ACC112 (cell line): ENCODE measurements around the gene ATAD2B.
"Not testable (repeated sequence)": the region's sequence is repeated elsewhere in the genome, so short reads cannot be mapped to it uniquely, and the experiment has no call there.

Source experiments
- H2AFZ ChIP-seq: fragments of 200-600 bp; sonication (generic); one replicate; pipeline ENCODE4 v1.6.0; 2017; ENCODE audit warnings: antibody characterized with exemption, low read length; ENCODE audit not compliant: unreplicated experiment
- H3K27ac ChIP-seq: fragments of 200-600 bp; sonication (generic); 2 replicates; pipeline ENCODE4 v1.5.1; 2014; ENCODE audit warnings: low read depth, mild to moderate bottlenecking, antibody characterized with exemption, low read length, moderate library complexity
- H3K27me3 ChIP-seq: fragments of 200-600 bp; sonication (generic); 2 replicates; pipeline ENCODE4 v1.6.1; 2014; ENCODE audit warnings: mild to moderate bottlenecking, antibody characterized with exemption, low read length, moderate library complexity, mixed read lengths; ENCODE audit not compliant: insufficient read depth
- H3K36me3 ChIP-seq: fragments of 200-600 bp; sonication (generic); 2 replicates; pipeline ENCODE4 v1.6.1; 2016; ENCODE audit warnings: mild to moderate bottlenecking, antibody characterized with exemption, low read length, moderate library complexity, mixed read lengths; ENCODE audit not compliant: insufficient read depth
- H3K4me1 ChIP-seq: fragments of 200-600 bp; sonication (generic); one replicate; pipeline ENCODE4 v1.6.1; 2016; ENCODE audit warnings: low read length, mixed read lengths; ENCODE audit not compliant: insufficient read depth, unreplicated experiment, control insufficient read depth
- H3K4me3 ChIP-seq: fragments of 200-600 bp; sonication (generic); 2 replicates; pipeline ENCODE4 v1.5.1; 2014; ENCODE audit warnings: mild to moderate bottlenecking, low read depth, low read length
- H3K79me2 ChIP-seq: fragments of 200-600 bp; sonication (generic); one replicate; pipeline ENCODE4 v1.6.0; 2016; ENCODE audit warnings: low read length; ENCODE audit not compliant: control insufficient read depth, unreplicated experiment, insufficient read depth

ATAD2B gene

DNA sequence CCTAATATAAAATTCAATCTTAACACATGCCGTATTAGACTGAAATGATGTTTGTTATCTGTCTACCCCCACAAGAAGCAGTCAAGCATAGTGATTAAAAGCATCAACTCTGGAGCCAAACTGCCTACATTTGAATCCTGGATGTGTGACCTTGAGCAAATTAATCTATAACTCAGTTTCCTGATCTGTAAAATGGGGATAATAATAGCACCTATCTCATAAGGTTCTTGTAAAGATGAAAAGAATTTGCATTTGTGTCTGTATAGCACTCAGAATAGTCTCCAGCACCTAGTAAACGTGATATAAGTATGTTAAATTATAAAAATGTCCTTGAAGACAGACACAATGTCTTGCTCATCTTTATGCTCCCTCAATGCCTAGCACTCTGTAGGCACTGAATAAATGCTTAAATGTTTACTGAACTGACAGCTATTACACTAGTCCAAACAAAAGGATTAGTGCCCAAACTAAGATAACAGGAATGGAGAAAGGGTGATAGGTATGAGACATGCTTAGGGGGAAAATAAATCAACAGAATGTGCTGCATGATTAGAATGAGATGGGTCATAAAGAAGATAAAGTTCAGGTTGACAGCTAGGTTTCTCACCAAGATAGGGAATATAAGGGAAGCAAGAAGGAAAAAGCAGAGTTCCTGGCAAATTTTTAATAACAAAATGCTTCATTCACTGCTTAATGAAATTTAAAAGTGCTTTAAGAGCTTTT, 180.6 kb downstream of the ATAD2B start:
- no peak overlapping the region for H3K27ac ChIP-seq
- no peak overlapping the region for H2AFZ ChIP-seq
- peaks cover 4% of the 10 kb centered on the region for H3K4me1 ChIP-seq
- no peak overlapping the region for H3K4me3 ChIP-seq
- H3K27me3 ChIP-seq, result no peaks in the 10 kb centered on the region
- H3K36me3 ChIP-seq, result no peaks in the 10 kb centered on the region
- H3K79me2 ChIP-seq, result no peaks in the 10 kb centered on the region

DNA sequence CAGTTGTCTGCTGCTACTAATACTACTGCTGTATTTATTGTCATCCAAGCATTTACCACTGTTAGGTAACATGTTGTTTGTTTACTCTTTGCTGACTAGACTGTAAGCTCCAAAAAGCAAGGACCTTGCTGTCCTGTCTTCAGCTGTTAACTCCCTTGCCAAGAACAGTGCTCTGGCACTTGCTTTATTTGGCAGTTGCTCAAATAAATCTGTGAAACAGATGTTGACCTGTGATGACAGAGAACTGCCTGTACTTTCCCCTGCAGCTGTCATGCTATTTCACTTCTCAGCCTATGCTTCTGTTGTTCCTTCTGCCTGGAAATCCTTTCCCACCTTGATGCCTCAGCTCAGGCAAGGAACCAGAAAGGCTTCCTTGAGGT, 181.2 kb downstream of the ATAD2B start:
- H3K4me1 ChIP-seq, result peaks cover 4% of the 10 kb centered on the region
- H3K27me3 ChIP-seq, result no peaks in the 10 kb centered on the region
- H3K4me3 ChIP-seq, result no peak overlapping the region
- H3K79me2 ChIP-seq, result no peaks in the 10 kb centered on the region
- no peak overlapping the region for H3K27ac ChIP-seq
- H3K36me3 ChIP-seq, result no peaks in the 10 kb centered on the region
- no peak overlapping the region for H2AFZ ChIP-seq

DNA sequence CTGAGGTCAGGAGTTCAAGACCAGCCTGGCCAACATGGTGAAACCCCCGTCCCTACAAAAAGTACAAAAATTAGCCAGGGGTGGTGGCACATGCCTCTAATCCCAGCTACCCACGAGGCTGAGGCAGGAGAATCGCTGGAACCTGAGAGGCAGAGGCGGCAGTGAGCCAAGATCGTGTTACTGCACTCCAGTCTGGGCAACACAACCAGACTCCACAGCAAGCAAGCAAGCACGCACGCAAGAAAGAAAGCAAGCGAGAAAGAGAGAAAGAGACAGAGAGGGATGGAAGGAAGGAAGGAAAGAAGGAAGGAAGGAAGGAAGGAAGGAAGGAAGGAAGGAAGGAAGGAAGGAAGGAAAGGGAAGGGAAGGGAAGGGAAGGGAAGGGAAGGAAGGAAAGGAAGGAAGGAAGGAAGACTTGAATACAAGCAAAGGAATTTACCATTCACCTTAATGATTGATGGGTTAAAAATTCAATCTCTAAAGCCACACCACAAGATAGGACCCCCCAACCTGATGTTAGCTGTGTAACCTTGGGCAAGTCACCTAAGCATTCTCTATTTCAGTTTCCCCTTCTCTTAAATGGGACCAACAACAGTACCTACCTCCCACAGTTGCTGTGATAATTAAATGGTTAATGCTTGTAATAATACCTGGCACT, 181.7 kb downstream of the ATAD2B start:
- no peaks in the 10 kb centered on the region for H3K27me3 ChIP-seq
- peaks cover 4% of the 10 kb centered on the region for H3K4me1 ChIP-seq
- no peak overlapping the region for H2AFZ ChIP-seq
- no peaks in the 10 kb centered on the region for H3K36me3 ChIP-seq
- no peak overlapping the region for H3K4me3 ChIP-seq
- no peaks in the 10 kb centered on the region for H3K79me2 ChIP-seq
- H3K27ac ChIP-seq, result no peak overlapping the region

DNA sequence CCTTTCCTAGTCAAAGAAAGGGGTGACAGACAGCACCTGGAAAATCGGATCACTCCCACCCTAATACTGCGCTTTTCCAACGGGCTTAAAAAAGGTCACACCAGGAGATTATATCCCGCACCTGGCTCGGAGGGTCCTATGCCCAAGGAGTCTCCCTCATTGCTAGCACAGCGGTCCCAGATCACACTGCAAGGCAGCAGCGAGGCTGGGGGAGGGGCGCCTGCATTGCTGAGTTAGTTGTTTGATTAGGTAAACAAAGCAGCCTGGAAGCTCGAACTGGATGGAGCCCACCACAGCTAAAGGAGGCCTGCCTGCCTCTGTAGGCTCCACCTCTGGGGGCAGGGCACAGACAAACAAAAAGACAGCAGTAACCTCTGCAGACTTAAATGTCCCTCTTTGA, 190.1 kb downstream of the ATAD2B start:
- H3K36me3 ChIP-seq, H3K79me2 ChIP-seq, H3K27ac ChIP-seq, H3K27me3 ChIP-seq, H2AFZ ChIP-seq, H3K4me1 ChIP-seq, H3K4me3 ChIP-seq: not testable (repeated sequence)

DNA sequence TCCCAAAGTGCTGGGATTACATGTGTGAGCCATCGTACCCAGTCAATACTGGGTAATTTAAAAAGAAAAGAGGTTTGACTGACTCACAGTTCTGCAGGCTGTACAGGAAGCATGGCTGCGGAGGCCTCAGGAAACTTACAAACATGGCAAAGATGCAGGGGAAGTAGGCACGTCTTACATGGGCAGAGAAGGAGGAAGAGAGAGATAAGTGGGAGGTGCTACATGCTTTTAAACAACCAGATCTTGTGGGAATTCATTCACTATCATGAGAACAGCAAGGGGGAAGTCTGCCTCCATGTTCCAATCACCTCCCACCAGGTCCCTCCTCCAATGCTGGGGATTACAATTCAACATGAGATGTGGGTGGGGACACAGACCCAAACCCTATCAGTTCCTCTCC, 192.5 kb downstream of the ATAD2B start:
- no peak overlapping the region for H2AFZ ChIP-seq

DNA sequence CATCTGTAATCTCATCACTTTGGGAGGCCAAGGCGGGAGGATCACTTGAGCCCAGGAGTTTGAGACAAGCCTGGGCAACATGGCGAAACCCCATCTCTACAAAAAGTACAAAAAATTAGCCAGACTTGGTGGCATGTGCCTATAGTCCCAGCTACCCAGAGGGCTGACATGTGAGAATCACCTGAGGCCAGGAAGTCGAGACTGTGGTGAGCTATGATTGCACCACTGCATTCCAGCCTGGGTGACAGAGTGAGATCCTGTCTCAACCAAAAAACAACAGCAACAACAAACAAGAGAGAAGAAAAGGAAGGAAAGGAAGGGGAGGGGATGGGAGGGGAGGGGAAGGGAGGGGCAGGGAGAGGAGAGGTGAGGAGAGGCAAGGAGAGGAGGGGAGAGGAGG, 203.9 kb downstream of the ATAD2B start:
- not testable (repeated sequence) for H3K27ac ChIP-seq, H2AFZ ChIP-seq, H3K4me1 ChIP-seq, H3K79me2 ChIP-seq, H3K4me3 ChIP-seq, H3K27me3 ChIP-seq
- peaks cover 14% of the 10 kb centered on the region; the same call in 1 of the 2 replicates for H3K36me3 ChIP-seq

More for the DNA sequence above, 192.5 kb downstream of the ATAD2B start:
- no peaks in the 10 kb centered on the region for H3K27me3 ChIP-seq
- H3K79me2 ChIP-seq, result no peaks in the 10 kb centered on the region
- no peak overlapping the region for H3K27ac ChIP-seq
- no peak overlapping the region for H3K4me3 ChIP-seq
- no peaks in the 10 kb centered on the region for H3K36me3 ChIP-seq
- no peaks in the 10 kb centered on the region for H3K4me1 ChIP-seq

DNA sequence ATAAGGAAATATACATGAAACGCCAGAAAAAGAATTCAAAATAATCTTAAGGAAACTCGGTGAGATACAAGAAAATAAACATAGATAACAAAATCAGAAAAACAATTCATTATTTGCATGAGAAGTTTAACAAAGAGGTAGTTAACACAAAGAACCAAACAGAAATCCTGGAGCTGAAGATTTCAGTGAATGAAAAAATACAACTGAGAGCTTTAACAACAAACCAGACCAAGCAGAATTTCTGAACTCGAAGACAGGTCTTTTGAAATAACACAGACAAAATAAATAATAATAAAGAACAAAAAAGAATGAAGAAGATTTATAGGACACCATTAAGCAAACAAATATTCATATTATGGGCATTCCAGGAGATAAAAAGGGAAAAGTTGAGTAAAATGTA, 204.7 kb downstream of the ATAD2B start:
- no peak overlapping the region for H3K27ac ChIP-seq
- H3K4me3 ChIP-seq, result no peak overlapping the region
- H3K27me3 ChIP-seq, result no peaks in the 10 kb centered on the region
- no peak overlapping the region for H2AFZ ChIP-seq
- H3K36me3 ChIP-seq, result peaks cover 14% of the 10 kb centered on the region; the same call in 1 of the 2 replicates
- peaks cover 2% of the 10 kb centered on the region for H3K79me2 ChIP-seq
- H3K4me1 ChIP-seq, result no peaks in the 10 kb centered on the region

DNA sequence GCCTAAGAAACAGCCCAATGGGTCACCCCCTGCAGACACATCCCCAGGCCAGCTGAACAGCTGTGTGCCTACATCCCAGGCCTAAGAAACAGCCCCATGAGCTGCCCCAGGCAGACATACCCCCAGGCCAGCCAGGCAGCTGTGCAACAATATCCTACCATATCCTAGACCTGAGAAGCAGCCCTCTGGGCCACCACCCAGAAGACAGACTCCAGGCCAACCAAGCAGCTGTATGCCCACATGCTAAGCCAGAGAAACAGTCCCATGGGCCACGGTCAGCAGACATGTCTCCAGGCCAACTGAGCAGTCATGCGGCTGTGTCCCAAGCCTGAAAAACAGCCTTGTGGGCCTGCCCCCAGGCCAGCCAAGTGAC, 205.5 kb downstream of the ATAD2B start:
- H3K36me3 ChIP-seq, result peaks cover 14% of the 10 kb centered on the region; the same call in 1 of the 2 replicates
- H3K79me2 ChIP-seq, result peaks cover 2% of the 10 kb centered on the region
- H3K4me3 ChIP-seq, result no peak overlapping the region
- H3K27ac ChIP-seq, result no peak overlapping the region
- no peaks in the 10 kb centered on the region for H3K4me1 ChIP-seq
- H3K27me3 ChIP-seq, result no peaks in the 10 kb centered on the region
- no peak overlapping the region for H2AFZ ChIP-seq

DNA sequence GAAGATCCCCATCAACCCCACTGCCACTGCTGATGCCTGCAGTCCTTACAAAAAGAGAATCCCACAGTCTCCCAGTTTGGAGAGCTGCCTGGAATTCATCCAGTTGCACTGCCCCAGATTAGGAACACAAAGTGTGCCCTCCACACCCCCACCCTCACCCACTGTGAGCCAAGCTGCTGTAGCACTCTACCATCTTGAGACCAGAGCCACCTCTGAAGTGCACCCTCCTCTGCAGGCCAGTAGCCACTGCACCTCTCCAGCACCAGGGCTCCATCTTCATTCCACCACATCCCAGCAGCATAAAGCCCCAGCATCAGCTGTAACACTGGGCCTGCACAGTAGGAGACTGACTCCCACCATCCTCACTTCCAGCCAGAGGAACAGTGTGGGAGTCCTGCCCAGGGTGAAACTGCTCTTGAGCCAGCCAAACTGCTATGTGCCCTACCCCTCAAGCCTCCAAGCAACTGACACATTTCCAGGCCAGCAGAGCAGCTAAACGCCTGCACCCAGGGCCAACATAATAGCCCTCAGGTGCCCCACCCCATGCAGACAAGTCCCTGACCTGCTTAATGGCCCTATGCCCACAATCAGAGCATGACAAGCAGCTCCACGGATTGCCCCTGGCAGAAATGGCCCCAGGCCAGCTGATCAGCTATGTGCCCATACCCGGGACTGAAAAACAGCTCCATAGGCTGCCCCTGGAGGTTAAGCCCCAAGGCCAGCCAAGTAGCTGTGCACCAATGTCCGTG, 206.0 kb downstream of the ATAD2B start:
- Histone ChIP-seq H3K27me3 (no peaks in the 10 kb centered on the region), H2AFZ (no peak overlapping the region), H3K27ac (no peak overlapping the region), H3K79me2 (peaks cover 2% of the 10 kb centered on the region), H3K4me3 (no peak overlapping the region), H3K36me3 (peaks cover 11% of the 10 kb centered on the region; the same call in 1 of the 2 replicates), H3K4me1 (no peaks in the 10 kb centered on the region)

DNA sequence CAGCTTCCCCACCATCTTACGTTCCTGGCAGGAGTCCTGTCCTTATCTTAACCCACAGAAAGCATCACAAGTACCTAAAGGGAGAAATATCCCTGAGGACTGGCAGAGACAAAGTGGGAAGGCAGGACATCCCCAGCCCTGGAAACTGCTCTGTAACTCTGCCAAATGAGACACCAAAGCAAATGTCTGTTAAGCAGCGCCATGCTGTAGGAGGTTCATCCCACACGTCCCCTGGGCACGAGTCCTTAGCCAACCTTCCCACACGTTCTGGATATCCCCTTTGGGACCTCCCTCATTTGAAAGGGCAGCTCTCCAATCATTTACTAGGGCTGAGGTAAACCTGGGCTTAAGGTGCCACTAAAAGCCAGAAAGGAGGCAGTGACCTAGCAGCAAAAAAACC, 207.2 kb downstream of the ATAD2B start:
- Histone ChIP-seq H3K27ac (no peak overlapping the region), H3K79me2 (peaks cover 2% of the 10 kb centered on the region), H3K36me3 (0 out of 2 replicates have a peak, but pooled peaks cover 4% of the 10 kb centered on the region), H2AFZ (no peak overlapping the region), H3K4me3 (no peak overlapping the region), H3K27me3 (no peaks in the 10 kb centered on the region), H3K4me1 (no peaks in the 10 kb centered on the region)
